ENCODE data around the gene UBQLN1.

The UBQLN1 gene

DNA sequence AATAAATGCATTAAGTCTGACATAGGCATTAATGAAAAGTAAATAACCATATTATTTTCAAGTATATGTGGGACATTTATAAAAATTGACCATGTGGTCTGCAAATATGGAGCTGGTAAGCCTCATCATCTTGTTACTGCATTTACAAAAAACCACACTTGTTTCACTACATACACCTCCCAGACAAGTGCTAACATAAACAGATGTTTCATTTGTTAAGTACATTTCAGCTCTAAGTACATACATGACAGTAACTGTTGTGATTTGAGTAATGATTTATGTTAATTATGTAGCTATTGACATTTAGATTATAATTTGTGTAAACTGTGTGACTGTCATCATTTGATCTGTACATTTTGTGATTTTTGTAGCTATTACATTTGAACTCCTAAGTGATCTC, 70.9 kb downstream of the UBQLN1 start:
- TF ChIP-seq, protein P1, sequence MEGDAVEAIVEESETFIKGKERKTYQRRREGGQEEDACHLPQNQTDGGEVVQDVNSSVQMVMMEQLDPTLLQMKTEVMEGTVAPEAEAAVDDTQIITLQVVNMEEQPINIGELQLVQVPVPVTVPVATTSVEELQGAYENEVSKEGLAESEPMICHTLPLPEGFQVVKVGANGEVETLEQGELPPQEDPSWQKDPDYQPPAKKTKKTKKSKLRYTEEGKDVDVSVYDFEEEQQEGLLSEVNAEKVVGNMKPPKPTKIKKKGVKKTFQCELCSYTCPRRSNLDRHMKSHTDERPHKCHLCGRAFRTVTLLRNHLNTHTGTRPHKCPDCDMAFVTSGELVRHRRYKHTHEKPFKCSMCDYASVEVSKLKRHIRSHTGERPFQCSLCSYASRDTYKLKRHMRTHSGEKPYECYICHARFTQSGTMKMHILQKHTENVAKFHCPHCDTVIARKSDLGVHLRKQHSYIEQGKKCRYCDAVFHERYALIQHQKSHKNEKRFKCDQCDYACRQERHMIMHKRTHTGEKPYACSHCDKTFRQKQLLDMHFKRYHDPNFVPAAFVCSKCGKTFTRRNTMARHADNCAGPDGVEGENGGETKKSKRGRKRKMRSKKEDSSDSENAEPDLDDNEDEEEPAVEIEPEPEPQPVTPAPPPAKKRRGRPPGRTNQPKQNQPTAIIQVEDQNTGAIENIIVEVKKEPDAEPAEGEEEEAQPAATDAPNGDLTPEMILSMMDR (IDR thresholded peaks at IDR 0.05; ENCODE audit: low read depth, low read length), result no peak

DNA sequence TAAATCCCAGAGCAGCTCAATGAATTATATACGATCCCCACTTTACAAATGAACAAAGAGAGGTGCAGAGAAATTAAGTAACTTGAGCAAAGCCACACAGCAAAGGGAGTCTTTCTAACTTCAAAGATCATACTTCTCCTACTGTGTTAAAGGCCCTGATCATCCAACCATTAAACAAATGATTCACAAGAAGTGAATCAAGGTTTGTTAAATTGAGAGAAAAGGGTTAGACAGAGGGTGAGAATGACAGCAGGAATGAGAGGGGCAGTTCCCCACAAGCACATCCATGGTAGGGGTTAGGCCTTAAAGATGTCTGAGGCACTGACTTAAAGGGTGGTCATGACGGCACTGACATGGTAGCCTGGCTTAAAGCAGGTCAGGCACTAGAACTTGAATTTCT, 74.1 kb downstream of the UBQLN1 start:
- TF ChIP-seq, protein P1 (IDR thresholded peaks at IDR 0.05; ENCODE audit: low read depth, low read length), result no peak

More for the DNA sequence above, 70.9 kb downstream of the UBQLN1 start:
- no peak overlapping the region for H3K4me3 ChIP-seq (ENCODE audit: low read depth, low read length)

DNA sequence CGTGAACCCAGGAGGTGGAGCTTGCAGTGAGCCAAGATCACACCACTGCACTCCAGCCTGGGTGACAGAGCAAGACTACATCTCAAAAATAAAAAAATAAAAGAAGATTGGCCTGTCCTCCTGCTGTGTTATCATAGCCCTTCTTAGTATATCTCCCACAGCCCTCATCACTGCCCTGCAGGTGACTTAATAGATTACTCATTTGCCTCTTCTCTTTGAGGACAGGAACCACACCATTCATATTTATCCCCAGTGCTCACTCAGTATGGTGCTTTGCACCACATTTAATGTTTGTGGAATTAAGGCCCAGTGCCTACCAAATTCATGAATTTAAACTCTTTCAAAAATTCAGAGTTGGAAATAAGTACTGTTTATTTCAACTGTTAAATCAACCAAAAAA, 74.5 kb downstream of the UBQLN1 start:
- H3K4me3 ChIP-seq (ENCODE audit: low read depth, low read length), result no peak overlapping the region
- TF ChIP-seq, protein P1 (IDR thresholded peaks at IDR 0.05; ENCODE audit: low read depth, low read length), result no peak

More for the DNA sequence above, 74.1 kb downstream of the UBQLN1 start:
- H3K4me3 ChIP-seq (ENCODE audit: low read depth, low read length), result no peak overlapping the region

DNA sequence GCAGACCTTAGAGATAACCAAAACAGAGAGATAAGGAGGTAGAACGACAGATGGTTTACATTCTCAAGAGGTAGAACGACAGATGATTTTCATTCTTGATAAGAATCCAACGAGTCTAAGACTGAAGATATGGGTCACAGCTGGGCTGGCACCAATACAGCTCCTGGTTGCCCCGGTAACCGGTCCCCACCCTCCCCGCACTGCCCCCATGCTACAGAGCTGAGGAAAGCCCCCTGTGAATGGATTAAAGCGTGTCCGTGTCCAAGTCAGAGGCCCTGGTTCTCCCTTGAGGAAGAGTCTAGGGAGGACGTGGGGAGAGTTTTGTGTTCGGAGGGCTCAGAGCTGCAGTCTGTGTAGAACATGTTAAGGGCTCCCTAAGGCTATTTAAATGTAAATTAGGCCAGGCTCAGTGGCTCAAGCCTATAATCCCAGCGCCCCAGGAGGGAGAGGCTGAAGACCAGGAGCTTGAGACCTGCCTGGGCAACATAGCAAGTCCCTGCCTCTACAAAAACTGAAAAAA, 76.8 kb downstream of the UBQLN1 start:
- H3K4me3 ChIP-seq (ENCODE audit: low read depth, low read length), result no peak overlapping the region
- TF ChIP-seq, protein P1 (IDR thresholded peaks at IDR 0.05; ENCODE audit: low read depth, low read length), result no peak

DNA sequence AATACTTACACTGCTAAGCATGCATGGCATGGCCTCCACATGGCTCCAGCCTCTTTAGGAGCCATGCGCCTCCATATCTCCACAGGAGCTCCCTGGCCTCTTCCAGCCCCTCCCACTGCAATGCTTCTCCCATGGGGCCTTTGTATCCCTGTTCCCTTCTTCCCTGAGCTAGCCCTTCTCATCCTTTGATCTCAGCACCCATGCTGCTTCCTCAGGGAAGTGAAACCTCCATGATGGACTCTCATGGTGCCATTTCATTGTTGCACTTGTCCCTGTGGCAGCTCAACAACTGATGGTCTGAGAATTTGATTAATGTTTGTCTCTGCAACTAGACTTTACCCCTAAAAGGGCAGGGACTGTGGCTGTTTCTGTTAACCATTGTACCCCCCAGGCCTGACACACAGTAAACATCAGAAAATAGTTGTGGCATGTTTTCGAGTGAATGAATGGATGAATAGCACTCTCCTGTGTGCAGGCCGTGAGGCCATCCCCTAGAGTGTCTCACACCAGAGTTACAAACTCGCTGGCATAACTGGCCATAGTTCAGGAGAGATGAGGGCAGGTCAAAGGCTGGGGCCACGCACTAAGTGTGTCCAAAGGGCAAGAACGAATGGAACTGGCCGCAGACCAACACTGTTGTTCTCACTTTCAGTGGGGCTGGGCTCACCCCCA, 78.2 kb downstream of the UBQLN1 start:
- TF ChIP-seq, protein P1 (IDR thresholded peaks at IDR 0.05; ENCODE audit: low read depth, low read length), result no peak
- H3K4me3 ChIP-seq (ENCODE audit: low read depth, low read length), result no peak overlapping the region

DNA sequence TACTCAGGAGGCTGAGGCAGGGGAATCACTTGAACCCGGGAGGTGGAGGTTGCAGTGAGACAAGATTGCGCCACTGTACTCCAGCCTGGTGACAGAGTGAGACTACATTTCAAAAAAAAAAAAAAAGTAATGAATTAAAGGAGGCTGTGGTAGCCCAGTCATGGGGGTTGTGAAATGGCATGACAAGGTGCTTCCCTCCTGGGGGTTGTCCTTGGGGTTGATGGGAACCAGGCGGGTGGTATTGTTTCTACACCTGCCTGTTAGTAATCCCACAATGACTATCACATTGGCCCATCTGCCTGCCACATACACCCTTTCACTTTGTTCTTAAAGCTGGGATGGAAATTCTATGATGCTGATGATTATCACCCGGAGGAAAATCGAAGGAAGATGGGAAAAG, 79.2 kb downstream of the UBQLN1 start:
- TF ChIP-seq, protein P1 (IDR thresholded peaks at IDR 0.05; ENCODE audit: low read depth, low read length), result no peak

DNA sequence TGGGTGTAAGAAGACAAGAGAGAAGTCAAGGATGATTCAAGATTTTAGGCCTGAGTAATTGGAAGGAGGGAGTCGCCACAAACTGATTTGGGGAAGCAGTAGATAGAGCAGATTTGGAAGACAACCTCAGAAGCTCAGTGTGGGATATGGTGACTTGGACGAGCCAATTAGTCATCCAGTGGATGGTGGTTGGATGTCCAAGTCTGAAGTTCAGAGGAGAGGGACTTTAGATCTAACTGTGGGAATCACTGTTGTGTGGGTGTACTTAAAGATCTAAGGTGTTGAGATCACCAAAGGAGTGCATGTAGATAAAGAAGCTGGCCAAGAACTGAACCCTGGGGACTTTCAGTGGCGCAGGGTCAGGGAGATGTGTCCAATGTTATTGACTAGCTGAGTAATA, 82.6 kb downstream of the UBQLN1 start:
- TF ChIP-seq, protein P1 (IDR thresholded peaks at IDR 0.05; ENCODE audit: low read depth, low read length), result no peak
- no peak overlapping the region for H3K4me3 ChIP-seq (ENCODE audit: low read depth, low read length)

More for the DNA sequence above, 79.2 kb downstream of the UBQLN1 start:
- no peak overlapping the region for H3K4me3 ChIP-seq (ENCODE audit: low read depth, low read length)

All from WI38 (cell line).